Heart right ventricle (tissue), 16 donors: ENCODE data around the gene CTXND2. TPM values are rescaled to one million over a fixed set of nuclear protein-coding genes. Genes with fewer than 3 reads are reported as not detected.
A peak's percentile ranks its signal among the peaks of the same experiment; 100 is the strongest.
"Not testable (repeated sequence)": the region's sequence is repeated elsewhere in the genome, so short reads cannot be mapped to it uniquely, and the experiment has no call there.

ENCODE experiments used
- ATAC-seq, 8 donors: fragments of 200-7000 bp; cut with Tn5 transposase; one replicate each; pipeline ENCODE4 v1.9.1; 2020; ENCODE audit warnings: mild to moderate bottlenecking in 8 of 8, moderate library complexity in 8 of 8, moderate number of reproducible peaks in 1 of 8
- DNase-seq, 2 donors: peaks; one replicate each; pipeline ENCODE4 v3.0.0-alpha.2; 2020
- H3K27ac ChIP-seq, 10 donors: fragments of 200-600 bp; sonication (generic) in 2 of 10; one replicate each; pipeline versions ENCODE4 v1.5.0 to v1.8.0; 2020 to 2022; ENCODE audit warnings: mild to moderate bottlenecking in 3 of 10
- H3K27me3 ChIP-seq, 7 donors: fragments of 200-600 bp; one replicate each; pipeline ENCODE4 v1.8.0; 2021 to 2022; ENCODE audit warnings: mild to moderate bottlenecking in 2 of 7
- H3K36me3 ChIP-seq, 9 donors: fragments of 200-600 bp; sonication (generic) in 1 of 9; one replicate each; pipeline versions ENCODE4 v1.5.0 to v1.8.0; 2020 to 2022; ENCODE audit warnings: mild to moderate bottlenecking in 2 of 9
- H3K4me1 ChIP-seq, 9 donors: fragments of 200-600 bp; sonication (generic) in 1 of 9; one replicate each; pipeline versions ENCODE4 v1.5.0 to v1.8.0; 2020 to 2022; ENCODE audit warnings: mild to moderate bottlenecking in 4 of 9
- H3K4me3 ChIP-seq, 10 donors: fragments of 200-600 bp; sonication (generic) in 2 of 10; one replicate each; pipeline versions ENCODE4 v1.5.0 to v1.8.0; 2020 to 2022; ENCODE audit warnings: mild to moderate bottlenecking in 7 of 10, moderate library complexity in 2 of 10
- H3K9me3 ChIP-seq, 11 donors: fragments of 200-600 bp in 10 of 11; sonication (generic) in 2 of 11; one replicate each; pipeline versions ENCODE4 v1.5.0 to v1.8.0; 2013 to 2022; ENCODE audit warnings: mild to moderate bottlenecking in 2 of 11, control low read depth in 1 of 11, moderate library complexity in 1 of 11
- WGBS, 2 donors: extraction: QIAGEN DNeasy Blood & Tissue Kit; methylation state at CpG; one replicate each; pipeline ENCODE4 v1.1.7; 2013; ENCODE audit warnings: inconsistent platforms in 1 of 2; 5-methylcytosine and 5-hydroxymethylcytosine counted together
- intact Hi-C, 10 donors: fragments of 100-400 bp; cut with DNase I; formaldehyde crosslinking; loops; one replicate each; pipeline versions ENCODE4 v1.11.1 to v1.14.2; 2022
- polyA plus RNA-seq, 2 donors: library from polyadenylated mRNA; stranded (reverse); fragments of 200-250 nt; gene quantifications; one replicate each; pipeline ENCODE4 v1.2.3, GENCODE V29; 2013
- total RNA-seq, 10 donors: library from RNA; stranded (reverse); fragmentation: NEBNext Ultra II Directional in 3 of 10; extraction: Animal tissue kit (Norgen Biotek cat#: 25700) in 3 of 10; gene quantifications; one replicate each; pipeline versions ENCODE4 v1.2.1 to v1.2.4, GENCODE V29; 2021 to 2023
- TF ChIP-seq, protein P1 (sequence below), 9 donors: fragments of 200-600 bp; sonication (generic) in 2 of 9; IDR thresholded peaks; one replicate each; pipeline versions ENCODE4 v1.5.0 to v1.8.0; 2021 to 2022; ENCODE audit warnings: antibody characterized with exemption in 9 of 9, mild to moderate bottlenecking in 5 of 9, moderate library complexity in 1 of 9
- donor health status: Arrhythmogenic right ventricular cardiomyopathy.
- donor health status: ischemic (EF 13 %, LVEDD 7.1; RV severe dilation, severe dysfunction).
- donor health status: healthy with polysubstance abuse.
- donor health status: DM: no; HTN: yes; CAD: no.
- donor health status: DM: no; HTN: no; CAD: no.
- donor health status: ischemic (EF 25% LVEDD 6.9; RV normal size, moderate dysfunction).
- donor health status: ischemic (EF 25% LVEDD 5.7; RV mildly dilated, moderate dysfunction).
- donor health status: healthy.
- donor health status: DM: yes; HTN: yes; CAD: no.
- donor health status: Ischemic cardiomyopathy.
- donor health status: ischemic (EF 35%, LVEDD 5.7; RV mildly dilated, moderate dysfunction).
- donor health status: nonischemic (EF 11% LVEDD 7.7; RV severe dilation, severe dysfunction).
- donor health status: DM: yes; HTN: yes; CAD: no.
- donor health status: PGD.
- donor health status: ischemic (EF 29% LVEDD 5.4; RV normal size, mild dysfunction).
- donor health status: nonischemic (EF 23%, LVEDD 6.1; RV moderate dilation, normal function).

CTXND2 gene
- total and polyA plus RNA-seq, 12 donors = not detected

DNA sequence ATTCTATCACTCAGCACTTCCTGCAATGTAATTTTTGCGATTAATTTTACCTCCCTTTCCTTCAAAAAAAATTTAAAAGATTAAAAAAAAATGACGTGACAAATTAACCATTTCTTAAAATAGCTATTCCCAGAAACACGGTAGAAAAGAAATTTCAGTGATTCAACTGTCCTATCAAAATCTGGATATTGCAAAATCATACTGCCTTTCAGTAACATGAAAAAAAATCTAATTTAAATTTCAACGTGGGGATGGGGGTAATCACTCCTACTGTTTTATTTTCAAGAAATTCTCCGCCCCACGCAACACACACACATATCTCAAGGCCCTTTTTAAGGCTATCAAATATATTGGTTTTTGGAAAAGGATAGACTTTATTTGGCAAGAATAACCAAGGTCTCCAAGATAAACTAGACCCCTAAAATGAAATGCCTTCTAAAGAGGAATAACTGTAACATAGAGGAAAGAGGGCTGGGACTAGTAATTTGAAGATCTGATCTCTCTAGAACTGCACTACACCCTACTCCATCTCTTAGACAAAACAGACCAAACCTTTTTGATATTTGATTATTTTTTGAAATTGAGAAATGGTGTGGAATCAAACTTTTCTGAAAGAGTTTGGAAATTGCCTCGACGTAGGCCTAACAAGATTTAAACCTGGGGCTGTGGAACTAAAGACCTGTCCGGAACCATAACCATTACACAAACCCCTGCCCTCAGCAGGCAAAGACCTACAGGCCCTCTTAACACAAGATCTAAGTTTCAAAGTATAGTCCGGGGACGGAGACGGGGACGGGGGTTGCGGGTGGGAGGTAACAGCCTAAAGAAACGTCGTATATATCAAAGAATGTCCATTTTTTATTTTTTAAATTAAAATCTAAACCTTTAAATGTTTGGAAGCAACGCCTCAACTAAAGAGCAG, 11.5 kb upstream of the CTXND2 start:
- TF ChIP-seq, protein P1, sequence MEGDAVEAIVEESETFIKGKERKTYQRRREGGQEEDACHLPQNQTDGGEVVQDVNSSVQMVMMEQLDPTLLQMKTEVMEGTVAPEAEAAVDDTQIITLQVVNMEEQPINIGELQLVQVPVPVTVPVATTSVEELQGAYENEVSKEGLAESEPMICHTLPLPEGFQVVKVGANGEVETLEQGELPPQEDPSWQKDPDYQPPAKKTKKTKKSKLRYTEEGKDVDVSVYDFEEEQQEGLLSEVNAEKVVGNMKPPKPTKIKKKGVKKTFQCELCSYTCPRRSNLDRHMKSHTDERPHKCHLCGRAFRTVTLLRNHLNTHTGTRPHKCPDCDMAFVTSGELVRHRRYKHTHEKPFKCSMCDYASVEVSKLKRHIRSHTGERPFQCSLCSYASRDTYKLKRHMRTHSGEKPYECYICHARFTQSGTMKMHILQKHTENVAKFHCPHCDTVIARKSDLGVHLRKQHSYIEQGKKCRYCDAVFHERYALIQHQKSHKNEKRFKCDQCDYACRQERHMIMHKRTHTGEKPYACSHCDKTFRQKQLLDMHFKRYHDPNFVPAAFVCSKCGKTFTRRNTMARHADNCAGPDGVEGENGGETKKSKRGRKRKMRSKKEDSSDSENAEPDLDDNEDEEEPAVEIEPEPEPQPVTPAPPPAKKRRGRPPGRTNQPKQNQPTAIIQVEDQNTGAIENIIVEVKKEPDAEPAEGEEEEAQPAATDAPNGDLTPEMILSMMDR (IDR thresholded peaks at IDR 0.05) = no peak
- no peaks in the 10 kb centered on the region for H3K9me3 ChIP-seq
- H3K4me3 ChIP-seq = peak overlapping the region; percentile 48 to 98 (median 89)
- intact Hi-C loops = loop anchor here in 6 of 10 donors (2.0 to 10.0 kb wide), 6 partner anchors 47 to 102 kb away; partner anchors contain the start of genes SETDB1 (in 3 of the 6) and CERS2 (in 2 of the 6)
- H3K27me3 ChIP-seq = no peaks in the 10 kb centered on the region
- DNase-seq (no peak), ATAC-seq (no peak)
- peak overlapping the region; percentile 87 to 99 (median 96) for H3K27ac ChIP-seq
- H3K36me3 ChIP-seq = peaks cover 0 to 32% (median 0%) of the 10 kb centered on the region in 9 donors
- H3K4me1 ChIP-seq = peaks cover 0 to 45% (median 24%) of the 10 kb centered on the region in 9 donors
- 4 to 8% methylated on average over 17 of the region's 17 CpGs for WGBS, 2 donors

DNA sequence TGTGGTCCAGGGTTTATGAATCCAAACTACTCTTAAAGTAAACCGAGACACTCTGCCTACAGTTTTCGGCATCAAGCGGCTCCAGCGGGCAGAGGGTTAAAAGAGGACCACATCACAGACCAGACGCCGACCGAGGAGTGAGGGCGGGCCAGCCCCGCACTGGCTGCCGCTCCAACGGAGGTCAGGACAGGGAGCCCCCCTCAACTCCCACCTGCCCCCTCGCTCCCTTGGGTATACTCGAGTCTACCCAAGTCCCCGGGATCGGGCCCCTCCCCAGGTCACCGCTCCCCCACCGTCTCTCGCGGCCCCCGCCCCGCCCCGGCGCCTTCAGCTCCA, 10.8 kb upstream of the CTXND2 start:
- WGBS, 2 donors = 1% methylated on average over 22 to 23 of the region's 23 CpGs
- ATAC-seq (peak; percentile 62 to 82 (median 66)), DNase-seq (no peak)
- no peaks in the 10 kb centered on the region for H3K27me3 ChIP-seq
- H3K4me3 ChIP-seq = peak overlapping the region; percentile 48 to 98 (median 89)
- no peaks in the 10 kb centered on the region for H3K9me3 ChIP-seq
- peaks cover 0 to 27% (median 0%) of the 10 kb centered on the region in 9 donors for H3K36me3 ChIP-seq
- peak overlapping the region; percentile 87 to 99 (median 96) for H3K27ac ChIP-seq
- intact Hi-C loops = loop anchor here in 6 of 10 donors (2.0 to 10.0 kb wide), 6 partner anchors 46 to 101 kb away; partner anchors contain the start of genes SETDB1 (in 3 of the 6) and CERS2 (in 2 of the 6)
- H3K4me1 ChIP-seq = peaks cover 0 to 45% (median 22%) of the 10 kb centered on the region in 9 donors
- TF ChIP-seq, protein P1 (IDR thresholded peaks at IDR 0.05) = no peak

DNA sequence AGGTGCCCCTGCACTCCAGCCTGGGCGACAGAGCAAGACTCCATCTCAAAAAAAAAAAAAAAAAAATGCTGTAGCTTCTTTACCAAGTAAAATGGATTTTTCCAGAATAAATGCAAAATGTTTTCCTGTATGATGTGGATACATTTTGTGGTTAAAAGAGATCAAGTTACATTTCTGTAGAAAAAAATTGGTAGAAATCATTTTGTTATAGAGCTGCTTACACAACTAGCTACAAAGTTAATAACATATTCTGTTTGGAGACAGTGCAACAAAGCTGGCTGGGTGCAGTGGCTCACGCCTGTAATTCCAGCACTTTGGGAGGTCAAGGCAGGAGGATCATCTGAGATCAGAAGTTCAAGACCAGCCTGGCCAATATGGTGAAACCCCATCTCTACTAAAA, 8.0 kb upstream of the CTXND2 start:
- H3K36me3 ChIP-seq, H3K4me3 ChIP-seq, H3K27ac ChIP-seq, ATAC-seq, DNase-seq, H3K27me3 ChIP-seq, H3K9me3 ChIP-seq: not testable (repeated sequence)
- H3K4me1 ChIP-seq = peaks cover 0 to 45% (median 18%) of the 10 kb centered on the region in 9 donors
- 86 to 95% methylated on average over 2 of the region's 2 CpGs for WGBS, 2 donors
- intact Hi-C loops = loop anchor here in 5 of 10 donors (2.0 to 10.0 kb wide), 6 partner anchors 43 to 98 kb away; partner anchors contain the start of genes SETDB1 (in 3 of the 5) and CERS2 (in 2 of the 5)

DNA sequence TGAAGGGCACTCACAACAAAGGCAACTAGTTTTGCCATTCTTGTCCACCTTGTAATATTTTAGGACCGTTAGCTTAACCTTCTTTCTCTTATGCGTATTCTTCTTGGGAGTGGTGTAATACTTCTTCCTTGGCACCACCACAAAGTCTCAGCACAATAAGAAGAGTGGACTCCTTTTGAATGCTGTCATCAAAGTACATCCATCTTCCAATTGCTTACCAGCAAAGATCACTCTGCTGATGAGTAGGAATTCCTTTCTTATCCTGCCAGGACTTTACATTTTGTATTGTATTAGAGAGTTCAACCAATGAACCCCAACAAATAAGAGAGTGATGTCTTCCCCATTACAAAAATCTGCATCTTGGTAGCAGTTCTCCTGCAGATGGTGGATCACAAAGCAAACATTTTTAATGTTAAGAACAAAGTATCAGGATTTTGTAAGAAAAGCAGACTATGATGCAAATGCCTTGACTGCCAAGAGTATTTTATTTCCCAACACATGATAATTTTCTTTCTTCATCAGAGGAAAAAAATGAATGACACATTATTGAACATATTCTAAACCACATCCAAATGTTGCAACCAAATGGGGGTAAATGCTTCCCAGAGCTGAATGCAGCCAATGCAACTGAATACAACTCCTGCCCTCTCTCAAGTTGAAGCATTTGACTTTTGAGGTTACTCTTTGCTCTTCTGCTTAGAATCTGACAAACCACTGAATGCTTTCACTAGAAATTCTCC, 5.4 kb upstream of the CTXND2 start:
- DNase-seq (no peak), ATAC-seq (peak in 2 of 8 donors; percentile 28 to 75)
- intact Hi-C loops = no loop called here
- Histone ChIP-seq H3K9me3 (no peaks in the 10 kb centered on the region), H3K27ac (peak overlapping the region in 5 of 10 donors; percentile 20 to 75 (median 58)), H3K4me3 (no peak overlapping the region), H3K27me3 (no peaks in the 10 kb centered on the region), H3K36me3 (no peaks in the 10 kb centered on the region), H3K4me1 (peaks cover 0 to 28% (median 3%) of the 10 kb centered on the region in 9 donors)
- TF ChIP-seq, protein P1 (IDR thresholded peaks at IDR 0.05) = no peak
- WGBS, 2 donors = 72 to 76% methylated on average over 2 of the region's 2 CpGs

DNA sequence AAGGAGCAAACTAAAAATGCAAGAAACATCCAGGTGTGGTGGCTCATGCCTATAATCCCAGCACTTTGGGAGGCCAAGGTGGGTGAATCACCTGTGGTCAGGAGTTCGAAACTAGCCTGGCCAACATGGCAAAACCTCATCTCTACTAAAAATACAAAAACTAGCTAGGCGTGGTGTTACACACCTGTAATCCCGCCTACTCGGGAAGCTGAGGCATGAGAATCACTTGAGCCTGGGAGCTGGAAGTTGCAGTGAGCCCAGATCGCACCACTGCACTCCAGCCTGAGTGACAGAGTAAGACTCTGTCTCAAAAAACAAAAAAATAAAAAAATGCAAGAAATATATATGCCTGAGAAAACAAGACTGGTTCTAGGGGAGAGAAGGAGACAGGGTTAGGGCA, 3.8 kb upstream of the CTXND2 start:
- intact Hi-C loops, H3K4me3 ChIP-seq, H3K27me3 ChIP-seq, ATAC-seq, H3K36me3 ChIP-seq, H3K27ac ChIP-seq, H3K9me3 ChIP-seq, DNase-seq: not testable (repeated sequence)
- 93 to 94% methylated on average over 5 of the region's 5 CpGs for WGBS, 2 donors
- H3K4me1 ChIP-seq = peaks cover 0 to 20% (median 0%) of the 10 kb centered on the region in 9 donors
